HG02970 (cell line): ENCODE measurements around the gene SPRY4.
"Not testable (repeated sequence)": the region's sequence is repeated elsewhere in the genome, so short reads cannot be mapped to it uniquely, and the experiment has no call there.

Experiments used
- ATAC-seq: cut with Tn5 transposase; IDR thresholded peaks from one replicate; pipeline ENCODE4 v1.9.1; 2021; ENCODE audit warnings: mild to moderate bottlenecking, moderate library complexity, moderate number of reproducible peaks; ENCODE audit not compliant: unreplicated experiment, low FRiP score

SPRY4 gene

GRCh38 chr5:142272596-142272995, 52.2 kb downstream of the SPRY4 start:
- ATAC-seq, result not testable (repeated sequence)

GRCh38 chr5:142264084-142264483, 60.7 kb downstream of the SPRY4 start:
- not testable (repeated sequence) for ATAC-seq

GRCh38 chr5:142263346-142263745, 61.5 kb downstream of the SPRY4 start:
- no peak for ATAC-seq

GRCh38 chr5:142262683-142263082, 62.1 kb downstream of the SPRY4 start:
- ATAC-seq, result no peak
